ENCODE data around the gene PFKFB3. TPM values are rescaled to one million over a fixed set of nuclear protein-coding genes. Genes with fewer than 3 reads are reported as not detected.

PFKFB3 gene
- polyA plus RNA-seq, 1 experiment = 24.3 TPM

DNA sequence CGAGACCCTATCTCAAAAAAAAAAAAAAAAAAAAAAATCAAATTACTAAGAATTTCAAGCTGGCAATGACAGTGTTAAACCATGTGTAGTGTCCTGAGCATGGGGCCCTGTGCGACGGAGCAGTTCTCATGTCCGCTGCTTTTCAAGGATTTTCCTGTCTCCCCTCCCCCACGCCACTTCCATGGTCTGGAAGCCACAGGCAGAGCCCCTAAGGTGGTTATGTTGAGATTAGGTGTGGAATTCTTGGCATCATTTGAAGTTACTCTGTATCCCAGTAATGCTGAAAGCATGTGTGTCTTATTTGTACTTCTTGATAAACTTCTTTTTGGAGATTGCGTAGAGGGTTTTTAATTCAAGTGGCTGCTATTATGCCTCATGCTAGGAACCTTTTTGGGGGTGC, 65.2 kb downstream of the PFKFB3 start:
- DNase-seq (ENCODE audit: low read depth, low spot score) = no peak
- POLR2A ChIA-PET = no interaction called here

DNA sequence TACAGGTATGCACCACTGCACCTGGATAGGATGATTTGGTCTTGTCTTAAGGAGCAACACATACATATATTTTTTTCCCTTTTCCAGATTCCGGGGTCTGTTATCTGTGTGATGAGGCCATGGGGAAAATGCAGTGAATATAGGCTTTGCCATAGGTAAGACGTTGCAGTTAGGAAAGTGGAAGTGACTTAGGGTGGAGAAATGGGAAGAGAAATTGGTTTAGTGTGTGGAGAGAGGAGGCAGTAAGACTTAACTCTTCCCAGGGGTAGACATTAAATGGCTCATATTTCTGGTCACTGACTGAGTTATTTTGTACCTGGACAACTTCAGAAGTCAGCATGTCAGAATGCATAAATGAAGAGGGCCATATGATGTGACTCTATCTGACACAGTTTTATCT, 66.7 kb downstream of the PFKFB3 start:
- no peak overlapping the region for H3K27ac ChIP-seq (ENCODE audit: low read depth, low read length)
- ChIA-PET POLR2A (no interaction called here), CTCF (interaction anchor here (0.5 to 1.0 kb wide), 2 partner anchors 12 to 137 kb away, joined by 3 to 4 read pairs; no protein-coding TSS in a partner anchor)
- no peak overlapping the region for H3K4me3 ChIP-seq (ENCODE audit: low read depth, low read length)
- DNase-seq (ENCODE audit: low read depth, low spot score) = no peak
- no peaks in the 10 kb centered on the region for H3K27me3 ChIP-seq (ENCODE audit: control insufficient read depth, insufficient read depth, low read length)
- TF ChIP-seq, protein P1, sequence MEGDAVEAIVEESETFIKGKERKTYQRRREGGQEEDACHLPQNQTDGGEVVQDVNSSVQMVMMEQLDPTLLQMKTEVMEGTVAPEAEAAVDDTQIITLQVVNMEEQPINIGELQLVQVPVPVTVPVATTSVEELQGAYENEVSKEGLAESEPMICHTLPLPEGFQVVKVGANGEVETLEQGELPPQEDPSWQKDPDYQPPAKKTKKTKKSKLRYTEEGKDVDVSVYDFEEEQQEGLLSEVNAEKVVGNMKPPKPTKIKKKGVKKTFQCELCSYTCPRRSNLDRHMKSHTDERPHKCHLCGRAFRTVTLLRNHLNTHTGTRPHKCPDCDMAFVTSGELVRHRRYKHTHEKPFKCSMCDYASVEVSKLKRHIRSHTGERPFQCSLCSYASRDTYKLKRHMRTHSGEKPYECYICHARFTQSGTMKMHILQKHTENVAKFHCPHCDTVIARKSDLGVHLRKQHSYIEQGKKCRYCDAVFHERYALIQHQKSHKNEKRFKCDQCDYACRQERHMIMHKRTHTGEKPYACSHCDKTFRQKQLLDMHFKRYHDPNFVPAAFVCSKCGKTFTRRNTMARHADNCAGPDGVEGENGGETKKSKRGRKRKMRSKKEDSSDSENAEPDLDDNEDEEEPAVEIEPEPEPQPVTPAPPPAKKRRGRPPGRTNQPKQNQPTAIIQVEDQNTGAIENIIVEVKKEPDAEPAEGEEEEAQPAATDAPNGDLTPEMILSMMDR (IDR thresholded peaks at IDR 0.05; ENCODE audit: low read depth, low read length) = no peak
- H3K9me3 ChIP-seq (ENCODE audit: control insufficient read depth, insufficient read depth, low read length) = no peaks in the 10 kb centered on the region

More for the DNA sequence above, 65.2 kb downstream of the PFKFB3 start:
- no peak overlapping the region for H3K27ac ChIP-seq (ENCODE audit: low read depth, low read length)
- H3K9me3 ChIP-seq (ENCODE audit: control insufficient read depth, insufficient read depth, low read length) = no peaks in the 10 kb centered on the region
- TF ChIP-seq, protein P1 (IDR thresholded peaks at IDR 0.05; ENCODE audit: low read depth, low read length) = no peak
- CTCF ChIA-PET = no interaction called here
- H3K27me3 ChIP-seq (ENCODE audit: control insufficient read depth, insufficient read depth, low read length) = no peaks in the 10 kb centered on the region
- H3K4me3 ChIP-seq (ENCODE audit: low read depth, low read length) = no peak overlapping the region

DNA sequence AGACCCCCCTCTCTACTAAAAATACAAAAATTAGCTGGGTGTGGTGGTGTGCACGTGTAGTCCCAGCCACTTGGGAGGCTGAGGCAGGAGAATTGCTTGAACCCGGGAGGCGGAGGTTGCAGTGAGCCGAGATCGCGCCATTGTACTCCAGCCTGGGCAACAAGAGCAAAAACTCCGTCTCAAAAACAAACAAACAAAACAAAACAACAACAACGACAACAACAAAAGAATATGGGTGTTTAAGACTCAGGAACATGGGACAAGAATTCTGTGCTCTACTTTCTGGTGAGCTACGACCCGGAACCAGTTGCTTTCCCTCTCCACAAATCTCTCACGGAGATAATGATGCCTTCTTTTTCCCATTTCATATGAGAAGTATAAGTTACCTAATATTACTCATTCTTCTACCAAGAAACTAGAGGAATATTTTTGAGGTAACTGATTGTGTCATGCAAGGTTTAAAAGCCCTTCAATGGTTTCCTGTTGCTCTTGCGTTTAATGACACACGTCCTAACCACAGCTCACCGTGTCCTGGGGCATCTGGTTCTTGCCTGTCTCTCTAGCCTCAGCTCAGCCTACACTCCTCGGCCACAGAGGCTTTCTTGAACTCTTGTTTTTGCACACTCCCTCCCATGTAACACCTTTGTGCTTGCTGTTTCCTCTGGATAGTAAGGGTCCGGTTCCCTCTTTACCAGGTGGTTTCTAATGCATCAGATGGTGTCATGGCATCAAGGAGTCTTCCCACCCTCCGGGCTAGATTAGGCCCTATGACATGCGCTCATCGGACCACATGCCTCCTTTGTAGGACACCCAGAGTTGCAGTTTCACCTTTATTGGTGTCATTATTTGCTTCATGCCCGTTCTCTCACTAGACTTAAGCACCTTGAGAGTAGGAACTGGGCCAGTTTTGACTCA, 67.5 kb downstream of the PFKFB3 start:
- no peak for DNase-seq (ENCODE audit: low read depth, low spot score)
- Histone ChIP-seq H3K27me3 (ENCODE audit: control insufficient read depth, insufficient read depth, low read length) (no peaks in the 10 kb centered on the region), H3K27ac (ENCODE audit: low read depth, low read length) (no peak overlapping the region), H3K9me3 (ENCODE audit: control insufficient read depth, insufficient read depth, low read length) (no peaks in the 10 kb centered on the region), H3K4me3 (ENCODE audit: low read depth, low read length) (no peak overlapping the region)
- TF ChIP-seq, protein P1 (IDR thresholded peaks at IDR 0.05; ENCODE audit: low read depth, low read length) = no peak
- POLR2A ChIA-PET = no interaction called here
- CTCF ChIA-PET = no interaction called here

DNA sequence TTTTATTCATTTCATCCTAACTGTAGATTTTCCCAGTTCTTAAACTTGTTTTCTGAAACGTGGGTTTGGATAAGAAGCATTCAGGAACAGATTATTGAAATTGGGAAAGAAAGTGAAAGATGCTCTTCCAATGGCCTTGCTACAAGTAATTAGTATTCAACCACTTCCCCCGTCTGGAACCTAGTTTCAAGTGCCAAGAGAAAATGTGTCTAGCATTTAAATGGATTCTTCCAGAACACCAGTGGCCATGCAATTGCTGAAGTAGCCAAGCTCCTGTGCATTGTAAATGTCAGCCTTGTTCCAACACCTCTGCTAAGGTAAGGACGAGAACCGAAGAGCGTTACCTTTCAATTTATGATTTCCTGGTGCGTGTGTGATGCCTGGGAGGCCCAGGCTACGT, 68.2 kb downstream of the PFKFB3 start:
- DNase-seq (ENCODE audit: low read depth, low spot score) = no peak
- no peaks in the 10 kb centered on the region for H3K9me3 ChIP-seq (ENCODE audit: control insufficient read depth, insufficient read depth, low read length)
- CTCF ChIA-PET = no interaction called here
- no peak overlapping the region for H3K27ac ChIP-seq (ENCODE audit: low read depth, low read length)
- TF ChIP-seq, protein P1 (IDR thresholded peaks at IDR 0.05; ENCODE audit: low read depth, low read length) = no peak
- H3K27me3 ChIP-seq (ENCODE audit: control insufficient read depth, insufficient read depth, low read length) = no peaks in the 10 kb centered on the region
- POLR2A ChIA-PET = no interaction called here
- no peak overlapping the region for H3K4me3 ChIP-seq (ENCODE audit: low read depth, low read length)

DNA sequence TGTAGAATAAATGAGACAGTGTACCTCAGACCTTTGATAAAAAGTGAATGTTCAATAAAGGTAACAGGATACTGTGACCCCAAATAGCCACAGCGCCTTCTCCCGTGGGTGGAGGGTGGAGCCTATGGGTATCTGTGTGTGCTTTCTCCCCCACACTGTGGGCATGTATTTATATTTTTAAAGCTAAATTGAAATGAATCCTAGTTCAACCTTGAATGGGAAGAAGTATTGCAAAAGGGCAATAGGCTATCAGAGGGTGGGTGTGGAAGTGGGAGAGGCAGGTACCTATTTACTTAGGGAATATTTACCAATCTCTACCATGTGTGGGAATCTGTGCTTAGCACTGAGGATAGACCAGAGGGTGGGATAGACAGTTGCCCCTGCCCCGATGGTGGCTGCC, 68.9 kb downstream of the PFKFB3 start:
- Histone ChIP-seq H3K4me3 (ENCODE audit: low read depth, low read length) (no peak overlapping the region), H3K27me3 (ENCODE audit: control insufficient read depth, insufficient read depth, low read length) (no peaks in the 10 kb centered on the region), H3K27ac (ENCODE audit: low read depth, low read length) (no peak overlapping the region), H3K9me3 (ENCODE audit: control insufficient read depth, insufficient read depth, low read length) (no peaks in the 10 kb centered on the region)
- POLR2A ChIA-PET = no interaction called here
- TF ChIP-seq, protein P1 (IDR thresholded peaks at IDR 0.05; ENCODE audit: low read depth, low read length) = no peak
- no peak for DNase-seq (ENCODE audit: low read depth, low spot score)
- CTCF ChIA-PET = no interaction called here

All from AG04450 (cell line).